ENCODE results near the gene FGF14. TPM values are rescaled to one million over a fixed set of nuclear protein-coding genes. Genes with fewer than 3 reads are reported as not detected.

The FGF14 gene
- total and polyA plus RNA-seq, 2 experiments from 2014 or later, result 0.03 TPM; not detected in 1

GRCh38 chr13:102208347-102208746 is 193.5 kb downstream of the FGF14 start:
- H3K9me3 Mint-ChIP-seq, result no peaks in the 10 kb centered on the region

More at GRCh38 chr13:102208347-102208746, 193.5 kb downstream of the FGF14 start:
- Mint-ChIP-seq H3K27ac (no peak overlapping the region), H3K36me3 (ENCODE audit: low read depth) (no peaks in the 10 kb centered on the region), H3K4me1 (peaks cover 17% of the 10 kb centered on the region), H3K27me3 (ENCODE audit: insufficient read depth, low read depth, poor library complexity) (no peaks in the 10 kb centered on the region), H3K4me3 (no peak overlapping the region)
- H3K27ac ChIP-seq (ENCODE audit: low read depth), result no peak overlapping the region
- H3K79me2 ChIP-seq (replicated peaks; ENCODE audit: insufficient read depth), result no peaks in the 10 kb centered on the region
- H3F3A ChIP-seq (replicated peaks; ENCODE audit: low read depth), result no peaks in the 10 kb centered on the region
- ATAC-seq, result no peak
- H3K36me3 ChIP-seq (ENCODE audit: insufficient read depth), result no peaks in the 10 kb centered on the region
- H2AFZ ChIP-seq, result no peak overlapping the region
- no peak for DNase-seq (ENCODE audit: low spot score)
- peaks cover 12% of the 10 kb centered on the region for H3K4me1 ChIP-seq (ENCODE audit: insufficient read depth)
- no peaks in the 10 kb centered on the region for H3K27me3 ChIP-seq (ENCODE audit: insufficient read depth)
- H3K9me2 ChIP-seq (ENCODE audit: insufficient read depth), result no peaks in the 10 kb centered on the region
- no peak overlapping the region for H3K4me2 ChIP-seq
- H3K4me3 ChIP-seq, result no peak overlapping the region
- TF ChIP-seq POLR2AphosphoS5 (IDR thresholded peaks at IDR 0.05; ENCODE audit: low read depth), result no peak
- TF ChIP-seq CREB1 (CRISPR knock-in tag; IDR thresholded peaks at IDR 0.05; ENCODE audit: low read depth), result no peak
- no peak for TF ChIP-seq ZNF331 (CRISPR knock-in tag; IDR thresholded peaks at IDR 0.05; ENCODE audit: low read depth)
- TF ChIP-seq ZNF114 (CRISPR knock-in tag; IDR thresholded peaks at IDR 0.05), result no peak
- TF ChIP-seq EZH2 (IDR thresholded peaks at IDR 0.05; ENCODE audit: low read depth, unreplicated experiment), result no peak
- no peak for TF ChIP-seq JUNB (IDR thresholded peaks at IDR 0.05; ENCODE audit: unreplicated experiment)
- TF ChIP-seq, protein P1, sequence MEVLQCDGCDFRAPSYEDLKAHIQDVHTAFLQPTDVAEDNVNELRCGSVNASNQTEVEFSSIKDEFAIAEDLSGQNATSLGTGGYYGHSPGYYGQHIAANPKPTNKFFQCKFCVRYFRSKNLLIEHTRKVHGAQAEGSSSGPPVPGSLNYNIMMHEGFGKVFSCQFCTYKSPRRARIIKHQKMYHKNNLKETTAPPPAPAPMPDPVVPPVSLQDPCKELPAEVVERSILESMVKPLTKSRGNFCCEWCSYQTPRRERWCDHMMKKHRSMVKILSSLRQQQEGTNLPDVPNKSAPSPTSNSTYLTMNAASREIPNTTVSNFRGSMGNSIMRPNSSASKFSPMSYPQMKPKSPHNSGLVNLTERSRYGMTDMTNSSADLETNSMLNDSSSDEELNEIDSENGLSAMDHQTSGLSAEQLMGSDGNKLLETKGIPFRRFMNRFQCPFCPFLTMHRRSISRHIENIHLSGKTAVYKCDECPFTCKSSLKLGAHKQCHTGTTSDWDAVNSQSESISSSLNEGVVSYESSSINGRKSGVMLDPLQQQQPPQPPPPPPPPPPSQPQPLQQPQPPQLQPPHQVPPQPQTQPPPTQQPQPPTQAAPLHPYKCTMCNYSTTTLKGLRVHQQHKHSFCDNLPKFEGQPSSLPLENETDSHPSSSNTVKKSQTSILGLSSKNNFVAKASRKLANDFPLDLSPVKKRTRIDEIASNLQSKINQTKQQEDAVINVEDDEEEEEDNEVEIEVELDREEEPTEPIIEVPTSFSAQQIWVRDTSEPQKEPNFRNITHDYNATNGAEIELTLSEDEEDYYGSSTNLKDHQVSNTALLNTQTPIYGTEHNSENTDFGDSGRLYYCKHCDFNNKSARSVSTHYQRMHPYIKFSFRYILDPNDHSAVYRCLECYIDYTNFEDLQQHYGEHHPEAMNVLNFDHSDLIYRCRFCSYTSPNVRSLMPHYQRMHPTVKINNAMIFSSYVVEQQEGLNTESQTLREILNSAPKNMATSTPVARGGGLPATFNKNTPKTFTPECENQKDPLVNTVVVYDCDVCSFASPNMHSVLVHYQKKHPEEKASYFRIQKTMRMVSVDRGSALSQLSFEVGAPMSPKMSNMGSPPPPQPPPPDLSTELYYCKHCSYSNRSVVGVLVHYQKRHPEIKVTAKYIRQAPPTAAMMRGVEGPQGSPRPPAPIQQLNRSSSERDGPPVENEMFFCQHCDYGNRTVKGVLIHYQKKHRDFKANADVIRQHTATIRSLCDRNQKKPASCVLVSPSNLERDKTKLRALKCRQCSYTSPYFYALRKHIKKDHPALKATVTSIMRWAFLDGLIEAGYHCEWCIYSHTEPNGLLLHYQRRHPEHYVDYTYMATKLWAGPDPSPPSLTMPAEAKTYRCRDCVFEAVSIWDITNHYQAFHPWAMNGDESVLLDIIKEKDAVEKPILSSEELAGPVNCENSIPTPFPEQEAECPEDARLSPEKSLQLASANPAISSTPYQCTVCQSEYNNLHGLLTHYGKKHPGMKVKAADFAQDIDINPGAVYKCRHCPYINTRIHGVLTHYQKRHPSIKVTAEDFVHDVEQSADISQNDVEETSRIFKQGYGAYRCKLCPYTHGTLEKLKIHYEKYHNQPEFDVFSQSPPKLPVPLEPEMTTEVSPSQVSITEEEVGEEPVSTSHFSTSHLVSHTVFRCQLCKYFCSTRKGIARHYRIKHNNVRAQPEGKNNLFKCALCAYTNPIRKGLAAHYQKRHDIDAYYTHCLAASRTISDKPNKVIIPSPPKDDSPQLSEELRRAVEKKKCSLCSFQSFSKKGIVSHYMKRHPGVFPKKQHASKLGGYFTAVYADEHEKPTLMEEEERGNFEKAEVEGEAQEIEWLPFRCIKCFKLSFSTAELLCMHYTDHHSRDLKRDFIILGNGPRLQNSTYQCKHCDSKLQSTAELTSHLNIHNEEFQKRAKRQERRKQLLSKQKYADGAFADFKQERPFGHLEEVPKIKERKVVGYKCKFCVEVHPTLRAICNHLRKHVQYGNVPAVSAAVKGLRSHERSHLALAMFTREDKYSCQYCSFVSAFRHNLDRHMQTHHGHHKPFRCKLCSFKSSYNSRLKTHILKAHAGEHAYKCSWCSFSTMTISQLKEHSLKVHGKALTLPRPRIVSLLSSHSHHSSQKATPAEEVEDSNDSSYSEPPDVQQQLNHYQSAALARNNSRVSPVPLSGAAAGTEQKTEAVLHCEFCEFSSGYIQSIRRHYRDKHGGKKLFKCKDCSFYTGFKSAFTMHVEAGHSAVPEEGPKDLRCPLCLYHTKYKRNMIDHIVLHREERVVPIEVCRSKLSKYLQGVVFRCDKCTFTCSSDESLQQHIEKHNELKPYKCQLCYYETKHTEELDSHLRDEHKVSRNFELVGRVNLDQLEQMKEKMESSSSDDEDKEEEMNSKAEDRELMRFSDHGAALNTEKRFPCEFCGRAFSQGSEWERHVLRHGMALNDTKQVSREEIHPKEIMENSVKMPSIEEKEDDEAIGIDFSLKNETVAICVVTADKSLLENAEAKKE (CRISPR knock-in tag; IDR thresholded peaks at IDR 0.05), result no peak
- TF ChIP-seq REST (IDR thresholded peaks at IDR 0.05; ENCODE audit: unreplicated experiment), result no peak
- no peak for TF ChIP-seq EZH2phosphoT487 (IDR thresholded peaks at IDR 0.05; ENCODE audit: unreplicated experiment)
- no peaks in the 10 kb centered on the region for H4K20me1 ChIP-seq (replicated peaks; ENCODE audit: insufficient read depth)

Data from GM23338 (cell line).